ENCODE results near the gene VWA3B. TPM values are rescaled to one million over a fixed set of nuclear protein-coding genes. Genes with fewer than 3 reads are reported as not detected.

The VWA3B gene
- total RNA-seq, 2 experiments from 2014 or later: not detected

DNA sequence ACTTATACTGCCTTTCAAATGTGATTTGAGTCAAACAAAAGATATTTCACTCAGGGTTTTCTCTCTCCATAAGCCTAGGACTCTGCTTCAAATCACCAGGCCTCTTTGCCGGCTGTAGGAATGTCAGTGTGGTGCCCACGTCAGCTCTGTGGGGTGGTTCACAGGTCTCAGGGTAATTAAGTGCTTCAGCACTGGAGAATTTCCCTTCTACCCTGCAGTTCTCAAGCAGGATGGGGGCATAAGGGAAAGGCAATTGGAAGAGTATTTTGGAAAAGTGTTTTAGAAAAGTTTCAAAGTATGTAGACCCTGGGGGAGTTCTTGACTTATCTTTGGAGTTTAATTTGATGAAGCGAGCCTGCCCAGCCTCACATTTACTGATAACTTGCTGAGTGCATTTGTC, 268.9 kb downstream of the VWA3B start:
- POLR2A ChIA-PET: no interaction called here
- CTCF ChIA-PET: no interaction called here

DNA sequence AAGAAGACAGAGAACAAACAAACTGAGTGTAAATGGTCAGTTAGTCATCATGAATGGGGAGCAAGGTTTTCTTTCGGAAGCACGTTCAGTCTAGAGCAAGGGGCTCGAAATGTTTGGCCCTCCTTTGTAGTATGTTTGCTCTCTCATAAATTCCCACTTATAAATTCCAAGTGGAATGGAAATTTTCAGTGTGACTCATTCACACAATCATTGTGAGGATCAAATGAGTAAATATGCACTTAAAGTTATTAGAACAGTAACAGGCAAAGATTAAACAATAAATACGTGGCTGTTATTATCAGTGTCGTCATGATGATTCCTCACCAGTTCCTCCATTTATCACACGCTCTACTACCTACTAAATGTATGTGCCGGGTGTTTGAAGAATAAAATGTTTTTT, 269.8 kb downstream of the VWA3B start:
- CTCF ChIA-PET: no interaction called here
- POLR2A ChIA-PET: no interaction called here

DNA sequence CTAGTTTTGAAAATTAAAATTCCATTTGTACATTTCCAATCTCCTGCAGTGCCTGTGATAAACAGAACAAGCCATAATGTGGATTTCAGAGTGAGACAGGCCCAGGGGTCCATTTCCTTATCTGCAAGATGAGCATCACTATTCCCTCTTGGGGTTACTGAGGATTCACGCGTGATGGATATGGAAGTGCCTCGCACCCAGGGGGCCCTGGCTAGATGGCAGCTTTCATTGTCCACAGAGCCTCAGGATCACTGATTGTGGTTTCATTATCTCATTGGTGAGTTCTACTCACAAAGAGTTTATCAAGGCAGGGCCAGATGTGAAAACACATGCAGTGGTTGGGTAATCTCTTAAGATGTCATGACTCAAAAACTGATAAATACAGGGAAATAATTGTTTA, 270.9 kb downstream of the VWA3B start:
- ChIA-PET POLR2A (no interaction called here), CTCF (no interaction called here)

GRCh38 chr2:98359986-98360385, 273.0 kb downstream of the VWA3B start:
- CTCF ChIA-PET: no interaction called here
- POLR2A ChIA-PET: no interaction called here

Other genes starting within 250 kb of the VWA3B start
- gene TMEM131, start 91.2 kb upstream of the VWA3B start, total RNA-seq: 10 to 100 TPM; 34.9 to 37.9 TPM

All from activated CD8-positive, alpha-beta memory T cell treated with anti-CD3 and anti-CD28 coated beads for 36 hours (primary cell).